GM21390 (cell line): ENCODE measurements around the gene SCNN1B.
"Not testable (repeated sequence)": the region's sequence is repeated elsewhere in the genome, so short reads cannot be mapped to it uniquely, and the experiment has no call there.

Source experiments
- ATAC-seq: cut with Tn5 transposase; IDR thresholded peaks from one replicate; pipeline ENCODE4 v1.9.1; 2021; ENCODE audit not compliant: unreplicated experiment

The SCNN1B gene

DNA sequence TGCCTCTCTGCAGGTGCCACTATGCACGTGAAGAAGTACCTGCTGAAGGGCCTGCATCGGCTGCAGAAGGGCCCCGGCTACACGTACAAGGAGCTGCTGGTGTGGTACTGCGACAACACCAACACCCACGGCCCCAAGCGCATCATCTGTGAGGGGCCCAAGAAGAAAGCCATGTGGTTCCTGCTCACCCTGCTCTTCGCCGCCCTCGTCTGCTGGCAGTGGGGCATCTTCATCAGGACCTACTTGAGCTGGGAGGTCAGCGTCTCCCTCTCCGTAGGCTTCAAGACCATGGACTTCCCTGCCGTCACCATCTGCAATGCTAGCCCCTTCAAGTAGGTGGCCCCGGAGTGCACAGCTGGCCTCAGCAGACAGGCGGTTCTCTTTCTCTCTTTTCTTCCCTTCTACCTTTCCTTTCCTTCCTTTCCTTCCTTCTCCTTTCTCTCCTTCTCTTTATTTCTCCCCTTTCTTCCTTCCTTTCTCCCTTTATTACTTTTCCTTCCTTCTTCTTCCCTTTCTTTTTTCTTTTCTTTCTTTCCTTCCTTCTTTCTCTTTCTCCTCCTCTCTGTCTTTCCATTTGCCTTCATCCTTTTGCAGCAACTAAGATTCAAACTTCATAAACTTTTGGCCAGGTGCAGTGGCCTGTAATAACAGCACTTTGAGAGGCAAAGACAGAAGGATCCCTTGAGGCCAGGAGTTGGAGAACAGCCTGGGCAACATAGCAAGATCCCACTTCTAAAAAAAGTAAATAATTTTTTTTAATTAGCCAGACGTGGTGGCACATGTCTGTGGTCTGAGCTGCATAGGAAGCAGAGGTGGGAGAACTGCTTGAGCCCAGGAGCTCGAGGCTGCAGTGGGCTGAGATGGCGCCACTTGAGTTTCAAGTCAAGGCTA, 46.7 kb downstream of the SCNN1B start:
- ATAC-seq, result no peak

GRCh38 chr16:23351360-23351759, 49.3 kb downstream of the SCNN1B start:
- ATAC-seq, result no peak

DNA sequence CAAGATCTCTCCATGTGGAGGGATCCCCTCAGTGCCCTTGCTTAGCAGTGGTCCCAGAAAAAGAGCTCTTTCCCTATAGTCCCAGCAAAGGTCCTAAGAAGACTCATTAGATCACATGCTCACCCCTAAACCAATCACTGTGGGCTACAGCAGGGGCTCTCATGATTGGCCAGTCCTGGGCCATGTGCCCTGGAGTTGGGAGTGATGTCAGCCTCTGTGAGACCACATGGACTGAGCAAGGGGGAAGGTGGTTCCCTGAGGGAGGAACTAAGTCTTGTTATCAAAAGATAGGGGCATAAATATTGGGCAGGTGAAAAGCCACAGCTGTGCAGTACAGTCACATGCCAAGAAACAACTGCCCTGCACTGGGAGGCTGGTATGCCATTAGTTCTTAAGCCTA, 51.3 kb downstream of the SCNN1B start:
- ATAC-seq, result no peak

DNA sequence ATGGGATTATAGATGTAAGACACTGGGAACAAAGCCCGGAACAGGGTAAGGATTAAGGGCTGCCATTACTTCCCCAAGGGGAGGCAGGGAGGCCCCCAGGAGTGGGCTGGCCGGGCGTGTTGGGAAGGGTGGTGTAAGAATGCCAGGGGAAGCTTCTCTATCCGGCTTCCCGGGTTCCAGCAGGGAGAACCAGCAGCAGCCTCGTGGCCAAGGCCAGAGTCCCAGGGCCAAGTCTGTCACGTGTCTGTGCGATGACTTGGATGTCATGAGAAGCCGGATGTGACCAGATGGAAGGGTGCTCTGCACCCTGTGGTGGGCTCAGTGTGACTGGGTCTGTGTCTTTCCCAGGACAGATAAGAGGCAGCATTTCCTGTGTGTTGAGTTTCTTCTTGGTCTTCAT, 52.1 kb downstream of the SCNN1B start:
- ATAC-seq, result no peak

- ATAC-seq, result no peak
These were observed 53.1 kb downstream of the SCNN1B start for GRCh38 chr16:23355106-23355670.

DNA sequence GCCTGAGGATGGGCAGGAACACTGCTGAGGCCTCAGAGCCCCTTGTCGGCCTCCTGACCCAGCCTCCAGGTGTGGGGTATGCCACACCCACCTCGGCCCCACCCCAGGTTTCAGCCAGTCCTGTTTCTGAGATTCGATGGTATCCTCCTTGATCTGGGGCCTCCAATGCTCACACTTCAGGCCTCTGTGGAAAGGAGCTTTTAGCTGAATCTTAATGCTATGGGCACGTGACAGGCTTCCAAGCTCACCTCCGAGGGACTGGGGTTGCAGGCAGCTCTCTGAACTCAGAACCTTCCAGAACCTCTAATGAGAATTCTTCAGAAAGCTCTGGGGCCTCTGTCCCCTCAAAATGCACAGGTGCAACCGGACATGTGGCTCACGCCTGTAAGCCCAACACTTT, 54.8 kb downstream of the SCNN1B start:
- no peak for ATAC-seq

DNA sequence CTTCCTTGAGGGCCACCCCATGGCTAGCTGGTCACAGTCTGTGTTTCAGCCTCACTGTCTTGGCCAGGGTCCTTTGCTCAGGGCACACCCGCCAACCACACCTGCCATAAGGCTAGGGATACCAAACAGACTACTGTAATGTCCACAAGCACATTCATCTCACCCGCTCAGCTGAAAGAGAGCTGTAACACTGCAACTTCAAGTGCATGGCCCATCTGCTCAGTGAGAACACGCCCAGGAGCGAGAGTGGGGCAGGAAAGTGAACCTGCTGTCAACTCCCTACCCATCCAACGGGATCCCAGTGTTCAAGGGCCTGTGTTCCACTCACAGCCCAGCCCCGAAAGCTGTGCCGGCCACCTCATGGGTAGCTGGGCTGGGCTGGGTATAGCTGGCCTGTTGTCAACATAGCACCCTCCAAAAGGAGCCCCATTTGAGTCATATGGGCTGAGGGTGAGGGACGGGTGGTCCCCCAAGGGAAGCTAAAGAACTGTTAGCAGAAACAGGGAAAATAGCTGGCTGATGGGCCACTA, 55.7 kb downstream of the SCNN1B start:
- no peak for ATAC-seq

GRCh38 chr16:23359092-23359760, 57.1 kb downstream of the SCNN1B start:
- ATAC-seq, result no peak

DNA sequence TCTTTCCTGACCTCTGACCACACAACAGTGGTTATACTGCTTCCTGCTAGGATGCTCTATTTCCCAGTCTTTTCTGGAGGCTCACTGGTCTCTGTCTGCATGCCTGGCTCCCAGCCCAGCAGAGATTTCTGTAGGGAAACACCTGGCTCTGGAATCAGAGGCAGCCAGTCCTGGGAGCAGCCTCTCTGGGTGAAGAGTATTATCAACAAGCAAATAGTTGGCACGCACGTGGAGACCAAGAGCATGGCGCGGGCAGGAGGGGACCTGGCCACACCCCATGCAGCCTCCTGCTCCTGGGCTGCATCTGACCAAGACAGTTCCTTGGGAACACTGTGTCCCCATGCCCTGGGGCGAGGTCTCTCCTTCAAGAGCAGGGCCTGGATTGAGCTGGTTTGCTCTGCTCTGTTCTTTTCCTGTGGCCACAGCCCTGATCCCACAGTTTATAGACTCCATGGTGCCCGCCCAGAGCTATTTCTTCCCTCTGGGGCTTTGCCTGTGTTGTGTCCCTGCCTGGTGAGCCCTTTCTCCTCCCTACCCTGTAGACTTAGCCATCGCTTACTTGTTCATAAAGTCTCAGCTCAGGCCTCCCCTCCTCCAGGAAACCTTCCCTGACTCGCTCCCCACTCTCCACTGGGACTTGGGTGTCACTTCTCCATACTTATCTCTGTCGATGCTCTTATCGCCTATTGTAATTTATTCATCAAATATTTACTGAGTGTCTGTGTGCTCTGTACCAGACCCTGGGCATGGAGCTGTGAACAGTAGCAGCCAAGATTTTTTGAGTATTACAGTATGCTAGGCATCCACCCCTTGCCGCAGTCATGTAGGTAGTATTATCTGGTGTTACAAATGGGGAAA, 60.6 kb downstream of the SCNN1B start:
- ATAC-seq, result no peak

GRCh38 chr16:23365602-23366240, 63.6 kb downstream of the SCNN1B start:
- no peak for ATAC-seq

DNA sequence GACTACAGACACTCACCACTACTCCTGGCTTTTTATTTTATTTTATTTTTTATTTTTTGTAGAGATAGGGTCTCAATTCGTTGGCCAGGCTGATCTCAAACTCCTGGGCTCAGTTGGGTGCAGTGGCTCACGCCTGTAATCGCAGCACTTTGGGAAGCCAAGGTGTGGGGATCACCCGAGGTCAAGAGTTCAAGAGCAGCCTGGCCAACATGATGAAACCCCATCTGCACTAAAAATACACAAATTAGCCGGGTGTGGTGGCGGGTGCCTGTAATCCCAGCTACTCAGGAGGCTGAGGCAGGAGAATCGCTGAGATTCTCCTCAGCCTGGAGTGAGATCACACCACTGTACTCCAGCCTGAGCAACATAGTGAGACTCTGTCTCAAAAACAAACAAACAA, 64.2 kb downstream of the SCNN1B start:
- not testable (repeated sequence) for ATAC-seq

DNA sequence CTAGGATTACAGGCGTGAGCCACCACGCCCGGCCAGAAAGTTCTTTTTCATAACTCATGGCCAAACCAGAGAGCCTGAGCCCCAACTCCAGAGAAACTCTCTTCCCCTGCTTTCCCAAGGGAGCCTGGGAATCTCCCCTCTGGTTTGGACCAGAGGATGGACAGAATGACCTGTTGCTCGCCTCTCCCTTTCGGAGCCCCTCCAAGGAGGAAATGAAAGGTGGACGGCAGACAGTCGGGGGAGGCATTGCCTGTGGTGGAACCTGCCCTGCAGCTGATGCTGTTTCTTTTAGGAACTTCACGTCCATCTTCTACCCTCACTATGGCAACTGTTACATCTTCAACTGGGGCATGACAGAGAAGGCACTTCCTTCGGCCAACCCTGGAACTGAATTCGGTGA, 65.5 kb downstream of the SCNN1B start:
- no peak for ATAC-seq

- no peak for ATAC-seq
These were observed 65.9 kb downstream of the SCNN1B start for GRCh38 chr16:23367988-23368387.

DNA sequence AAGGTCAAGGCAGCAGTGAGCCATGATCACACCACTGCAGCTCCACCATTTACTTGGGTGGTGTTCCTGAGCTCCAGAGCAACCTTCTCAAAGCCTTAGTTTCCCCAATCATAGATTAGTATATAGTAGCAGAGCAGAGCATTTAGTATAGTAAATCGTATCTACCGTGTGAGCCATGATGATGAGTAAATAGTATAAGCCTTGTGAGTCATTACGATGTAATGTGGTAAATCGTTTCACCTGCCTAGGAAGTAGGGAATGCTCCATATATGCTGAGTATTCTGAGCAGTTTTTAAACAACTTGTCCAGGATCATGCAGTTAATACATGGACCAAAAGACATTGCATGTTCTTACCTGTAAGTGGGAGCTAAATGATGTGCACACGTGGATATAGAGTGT, 66.4 kb downstream of the SCNN1B start:
- ATAC-seq, result no peak

DNA sequence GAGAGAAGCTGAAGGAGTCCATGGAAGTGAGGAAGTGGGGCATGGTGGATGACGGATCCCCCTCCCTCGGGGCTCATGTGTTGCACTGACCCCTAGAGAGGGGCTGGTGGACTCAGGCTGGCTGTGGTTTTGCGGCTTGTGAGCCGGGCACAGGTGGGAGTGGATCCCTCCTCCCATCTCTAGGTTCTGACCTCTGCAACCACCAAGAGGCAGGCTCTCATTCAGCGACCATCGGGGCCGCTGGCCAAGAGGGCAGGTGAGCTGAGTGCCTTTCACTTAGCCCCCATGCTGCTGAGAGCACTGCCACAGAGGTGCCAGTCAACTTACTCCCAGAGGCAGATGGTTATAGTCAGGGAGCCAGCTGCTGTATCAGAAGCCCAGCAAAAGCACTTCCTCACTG, 67.3 kb downstream of the SCNN1B start:
- no peak for ATAC-seq

DNA sequence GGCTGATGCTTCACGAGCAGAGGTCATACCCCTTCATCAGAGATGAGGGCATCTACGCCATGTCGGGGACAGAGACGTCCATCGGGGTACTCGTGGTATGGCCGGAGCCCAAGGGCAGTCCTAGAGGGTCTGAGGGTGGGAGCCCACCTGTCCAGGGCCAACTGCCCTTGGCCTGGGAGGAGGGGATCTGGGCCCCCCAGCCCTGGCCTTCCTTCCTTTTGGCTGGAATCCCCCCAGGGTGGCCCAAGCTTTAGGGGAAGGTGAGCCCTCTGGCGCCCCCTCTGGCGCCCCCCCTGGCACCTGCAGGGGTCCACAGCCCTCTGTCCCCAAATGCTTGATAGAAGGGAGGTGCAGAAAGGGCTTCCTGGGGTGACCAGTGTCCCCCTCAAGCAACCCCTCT, 69.3 kb downstream of the SCNN1B start:
- ATAC-seq, result no peak

- no peak for ATAC-seq
These were observed 71.5 kb downstream of the SCNN1B start for GRCh38 chr16:23373436-23374219.

GRCh38 chr16:23374721-23375510, 72.8 kb downstream of the SCNN1B start:
- ATAC-seq, result no peak

- no peak for ATAC-seq
These were observed 73.5 kb downstream of the SCNN1B start for GRCh38 chr16:23375643-23376042.
